Measurements from ENCODE around the gene PCNA.

GRCh38 chr20:5078399-5078958 is 41.3 kb downstream of the PCNA start:
- no peak for TF ChIP-seq CTCF (optimal IDR thresholded peaks at IDR 0.05 in 1 of 3, IDR thresholded peaks at IDR 0.05 in 1 of 3, conservative IDR thresholded peaks at IDR 0.05 in 1 of 3; ENCODE audit: extremely low read depth in 1 of 3, insufficient read depth in 2 of 3, low read length in 3 of 3)
- no peak for TF ChIP-seq EZH2 (IDR thresholded peaks at IDR 0.05; ENCODE audit: low read length)

Measured in keratinocyte (primary cell).